Measurements from ENCODE around the gene RAPGEF6. TPM values are rescaled to one million over a fixed set of nuclear protein-coding genes. Genes with fewer than 3 reads are reported as not detected.
A peak's percentile ranks its signal among the peaks of the same experiment; 100 is the strongest.

The RAPGEF6 gene
- total and polyA plus RNA-seq, 9 of the 15 experiments (the other 6 are each of a cell fraction or from before 2014, with no cell fraction given): 2.7 to 23.4 (median 12.7) TPM

GRCh38 chr5:131671994-131672655 is 37.1 kb upstream of the RAPGEF6 start:
- FAIRE-seq (peak; percentile 23), DNase-seq (ENCODE audit: extremely low read depth in 1 of 4, low spot score in 3 of 4) (peak in 1 of 4 experiments; percentile 10), ATAC-seq (peak; percentile 69)
- Histone ChIP-seq H3K36me3 (ENCODE audit: control insufficient read depth, insufficient read depth, low read length) (peaks cover 89% of the 10 kb centered on the region), H4K20me1 (replicated peaks; ENCODE audit: control insufficient read depth, insufficient read depth, low read length) (no peaks in the 10 kb centered on the region), H3K4me3 (no peak overlapping the region), H3K9me3 (replicated peaks; ENCODE audit: control insufficient read depth, insufficient read depth, low read depth, low read length) (no peaks in the 10 kb centered on the region), H3K27ac (ENCODE audit: extremely low read depth, low read depth, low read length) (peak overlapping the region; percentile 59; the same call in 2 of the 3 replicates), H3K9ac (ENCODE audit: insufficient read depth in 1 of 2, low read depth in 2 of 2, low read length in 2 of 2) (no peak overlapping the region), H2AFZ (ENCODE audit: low read depth, low read length) (no peak overlapping the region), H3K4me1 (replicated peaks in 1 of 2; ENCODE audit: control insufficient read depth in 2 of 2, insufficient read depth in 2 of 2, low read length in 2 of 2) (peaks cover 0 to 8% of the 10 kb centered on the region in 2 experiments; a peak in 2 of 5 replicates), H3K9me1 (ENCODE audit: control insufficient read depth, insufficient read depth, low read length) (no peaks in the 10 kb centered on the region), H3K27me3 (ENCODE audit: control insufficient read depth in 2 of 2, insufficient read depth in 2 of 2, low read length in 2 of 2) (no peaks in the 10 kb centered on the region), H3K4me2 (ENCODE audit: insufficient read depth, low read length) (no peak overlapping the region; the same call in 1 of the 2 replicates), H3K79me2 (ENCODE audit: control insufficient read depth, insufficient read depth, low read length) (no peaks in the 10 kb centered on the region)
- intact Hi-C loops (cut with micrococcal nuclease): loop anchor here (10.0 kb wide), 2 partner anchors 123 to 333 kb away; partner anchors contain the start of gene FNIP1
- no TSS peak for BruUV-seq (replicated peaks)
- ChIA-PET CTCF (ENCODE audit: low intra/inter-chr PET ratio) (no interaction called here), POLR2A (interaction anchor here (1.1 to 1.2 kb wide), 2 partner anchors 36 to 63 kb away, joined by 3 to 4 read pairs; no protein-coding TSS in a partner anchor)
- in situ Hi-C loops (cut with MboI): no loop called here
- WGBS (ENCODE audit: insufficient coverage, low coverage, missing lambda C conversion rate): 24% methylated on average over 2 of the region's 2 CpGs
- no peak for TF ChIP-seq ZNF347 (CRISPR knock-in tag; IDR thresholded peaks at IDR 0.05; ENCODE audit: low read depth)
- TF ChIP-seq TSC22D4 (tag; IDR thresholded peaks at IDR 0.05): no peak
- no peak for TF ChIP-seq CHCHD3 (CRISPR knock-in tag; IDR thresholded peaks at IDR 0.05)
- TF ChIP-seq OTX1 (CRISPR knock-in tag; IDR thresholded peaks at IDR 0.05): no peak
- TF ChIP-seq KLF1 (tag; IDR thresholded peaks at IDR 0.05): no peak
- no peak for TF ChIP-seq DACH1 (IDR thresholded peaks at IDR 0.05; ENCODE audit: partially characterized antibody)
- 0 out of 2 replicates have a peak, but pooled peaks have one; percentile 16 for TF ChIP-seq MGA (IDR thresholded peaks at IDR 0.05)
- no peak for TF ChIP-seq CREB3 (tag; conservative IDR thresholded peaks at IDR 0.05; ENCODE audit: low read depth)
- TF ChIP-seq ZNF239 (CRISPR knock-in tag; IDR thresholded peaks at IDR 0.05): no peak
- TF ChIP-seq NONO (IDR thresholded peaks at IDR 0.05; ENCODE audit: low read depth in 2 of 2, low read length in 1 of 2): no peak

Measured in K562 (cell line).